Breast epithelium (tissue), 3 donors: ENCODE measurements around the gene CLDN6.
A peak's percentile ranks its signal among the peaks of the same experiment; 100 is the strongest.

ENCODE experiments used
- CTCF ChIP-seq, 3 donors: fragments of 450-650 bp; IDR thresholded peaks; one replicate each; pipeline ENCODE4 v1.5.1; 2016 to 2017; ENCODE audit warnings: antibody characterized with exemption in 3 of 3, mild to moderate bottlenecking in 3 of 3, moderate library complexity in 3 of 3
- POLR2A ChIP-seq: fragments of 450-650 bp; IDR thresholded peaks from one replicate; pipeline ENCODE4 v1.6.1; 2016; ENCODE audit warnings: antibody characterized with exemption, mild to moderate bottlenecking, moderate library complexity

- TF ChIP-seq CTCF (IDR thresholded peaks at IDR 0.05) (peak in 2 of 3 donors; percentile 24 to 25), POLR2A (no peak)
Measured at GRCh38 chr16:3021449-3022207, 3.6 kb upstream of the CLDN6 start.
